B cell (primary cell): ENCODE data around the gene LYRM9. TPM values are rescaled to one million over a fixed set of nuclear protein-coding genes. Genes with fewer than 3 reads are reported as not detected.

ENCODE experiments used
- ATAC-seq: fragments of 200-7000 bp; cut with Tn5 transposase; one replicate; pipeline ENCODE4 v1.10.0; 2021; ENCODE audit warnings: low read depth, mild to moderate bottlenecking, moderate number of reproducible peaks, moderate library complexity
- CTCF ChIA-PET: fragments of 350-600 bp; sonication (Branson Sonifier 250); formaldehyde crosslinking; loops from one replicate; lab custom pipeline; 2021; ENCODE audit warnings: antibody characterized with exemption, inconsistent platforms; lab: Charles Lee
- POLR2A ChIA-PET: fragments of 350-600 bp; sonication (Branson Sonifier 250); formaldehyde crosslinking; loops from one replicate; lab custom pipeline; 2021; ENCODE audit warnings: antibody characterized with exemption; lab: Charles Lee
- DNase-seq: peaks from one replicate; pipeline ENCODE4 v3.0.0; 2013
- H2AFZ ChIP-seq: 2 replicates; pipeline ENCODE4 v1.6.1; 2012; ENCODE audit warnings: mild to moderate bottlenecking, low read depth, low read length; ENCODE audit not compliant: insufficient read depth, poor library complexity, severe bottlenecking
- H3K27ac ChIP-seq, 2 donors: 1 replicate in 1 of 2; 2 replicates in 1 of 2; pipeline ENCODE4 v1.5.1; 2012 to 2013; ENCODE audit warnings: low read length in 2 of 2, mild to moderate bottlenecking in 2 of 2, moderate library complexity in 1 of 2
- H3K27me3 ChIP-seq, 4 experiments: fragments of 200-600 bp in 1 of 4; sonication (generic) in 1 of 4; replicated peaks in 1 of 4; 1 replicate in 2 of 4; 2 replicates in 2 of 4; pipeline versions ENCODE4 v1.6.1 to v1.7.0; 2013 to 2016; ENCODE audit warnings: low read length in 3 of 4, mild to moderate bottlenecking in 2 of 4, mixed read lengths in 1 of 4, moderate library complexity in 1 of 4; ENCODE audit not compliant: insufficient read depth in 4 of 4, control insufficient read depth in 3 of 4; ENCODE audit errors: control extremely low read depth in 1 of 4
- H3K36me3 ChIP-seq, 2 experiments: replicated peaks in 1 of 2; 1 replicate in 1 of 2; 2 replicates in 1 of 2; pipeline versions ENCODE4 v1.6.1 to v1.7.1; 2013; ENCODE audit warnings: low read length in 1 of 2; ENCODE audit not compliant: insufficient read depth in 2 of 2, control insufficient read depth in 1 of 2; ENCODE audit errors: control extremely low read depth in 1 of 2, extremely low read depth in 1 of 2
- H3K4me1 ChIP-seq, 2 donors: fragments of 200-600 bp in 1 of 2; sonication (generic) in 1 of 2; 1 replicate in 1 of 2; 2 replicates in 1 of 2; pipeline versions ENCODE4 v1.5.1 to v1.6.1; 2013 to 2017; ENCODE audit warnings: low read length in 2 of 2; ENCODE audit not compliant: control insufficient read depth in 2 of 2, insufficient read depth in 2 of 2
- H3K4me2 ChIP-seq: replicated peaks from 2 replicates; pipeline ENCODE3; 2012; ENCODE audit warnings: mild to moderate bottlenecking, low read depth, low read length; ENCODE audit not compliant: poor library complexity, severe bottlenecking
- H3K4me3 ChIP-seq, 5 experiments: fragments of 200-600 bp in 1 of 5; sonication (generic) in 1 of 5; 1 replicate in 3 of 5; 2 replicates in 2 of 5; pipeline versions ENCODE4 v1.5.1 to v1.7.0; 2011 to 2016; ENCODE audit warnings: low read length in 4 of 5, mild to moderate bottlenecking in 4 of 5, low read depth in 2 of 5, control low read depth in 1 of 5, moderate library complexity in 1 of 5; ENCODE audit not compliant: insufficient read depth in 1 of 5; ENCODE audit errors: control extremely low read depth in 1 of 5, extremely low read depth in 1 of 5
- H3K79me2 ChIP-seq: fragments of 200-600 bp; sonication (generic); one replicate; pipeline ENCODE4 v1.6.0; 2016; ENCODE audit warnings: low read length; ENCODE audit not compliant: control insufficient read depth, insufficient read depth
- H3K9ac ChIP-seq: fragments of 200-600 bp; sonication (generic); 2 replicates; pipeline ENCODE4 v1.6.1; 2017; ENCODE audit warnings: mild to moderate bottlenecking, low read length, moderate library complexity
- H3K9me3 ChIP-seq, 3 donors: one replicate each; pipeline versions ENCODE4 v1.6.1 to v1.7.1; 2013; ENCODE audit warnings: low read length in 2 of 3; ENCODE audit not compliant: control insufficient read depth in 2 of 3, insufficient read depth in 1 of 3; ENCODE audit errors: control extremely low read depth in 1 of 3
- H4K20me1 ChIP-seq: 2 replicates; pipeline ENCODE4 v1.6.0; 2012; ENCODE audit warnings: mild to moderate bottlenecking, low read length; ENCODE audit not compliant: insufficient read depth, control insufficient read depth, poor library complexity, severe bottlenecking
- H3K27ac Mint-ChIP-seq: one replicate; pipeline ENCODE4 v1.8.0; 2021; ENCODE audit warnings: mixed read lengths
- H3K27me3 Mint-ChIP-seq: one replicate; pipeline ENCODE4 v1.8.0; 2021; ENCODE audit warnings: mixed read lengths
- H3K4me1 Mint-ChIP-seq: one replicate; pipeline ENCODE4 v1.8.0; 2021; ENCODE audit warnings: mixed read lengths
- H3K4me3 Mint-ChIP-seq: one replicate; pipeline ENCODE4 v1.8.0; 2021; ENCODE audit warnings: mixed read lengths
- H3K9me3 Mint-ChIP-seq: one replicate; pipeline ENCODE4 v1.8.0; 2022; ENCODE audit warnings: mixed read lengths; ENCODE audit not compliant: insufficient read depth
- CTCF ChIP-seq: fragments of 200-600 bp; IDR thresholded peaks from one replicate; pipeline ENCODE4 v1.8.0; 2022; ENCODE audit warnings: antibody characterized with exemption, mild to moderate bottlenecking
- EZH2 ChIP-seq: IDR thresholded peaks from 2 replicates; pipeline ENCODE4 v1.6.1; 2012; ENCODE audit warnings: borderline replicate concordance, low read depth, mild to moderate bottlenecking, moderate library complexity, low read length; ENCODE audit not compliant: insufficient read depth, poor library complexity, severe bottlenecking
- WGBS: methylation state at CpG from one replicate; pipeline ENCODE4 v1.1.5; 2013; ENCODE audit warnings: missing lambda C conversion rate; ENCODE audit not compliant: insufficient coverage; 5-methylcytosine and 5-hydroxymethylcytosine counted together
- intact Hi-C: fragments of 100-400 bp; cut with micrococcal nuclease; formaldehyde crosslinking; loops from one replicate; pipeline ENCODE4 v1.10.0; 2022
- polyA plus RNA-seq: library from polyadenylated mRNA; depleted of rRNA; stranded (reverse); fragments of >200 nt; gene quantifications from 2 replicates; pipeline ENCODE4 v1.2.3, GENCODE V29; 2012
- total RNA-seq, 2 donors: library from RNA; stranded (reverse); fragments of 120-200 nt in 1 of 2; gene quantifications; 1 replicate in 1 of 2; 2 replicates in 1 of 2; pipeline versions ENCODE4 v1.2.3 to v1.2.4, GENCODE V29; 2013 to 2022

Gene LYRM9
- total and polyA plus RNA-seq, 2 donors (not counting 1 experiment from before 2014, with no cell fraction given), result 12.1 to 14.2 TPM

GRCh38 chr17:27891841-27892240 is 1.3 kb downstream of the LYRM9 start:
- Histone ChIP-seq H2AFZ (no peak overlapping the region), H3K4me2 (peak overlapping the region; percentile 86), H3K79me2 (no peaks in the 10 kb centered on the region), H3K4me3 (no peak overlapping the region), H3K27ac (no peak overlapping the region), H3K36me3 (no peaks in the 10 kb centered on the region), H4K20me1 (no peaks in the 10 kb centered on the region), H3K9ac (no peak overlapping the region), H3K4me1 (peaks cover 16 to 23% of the 10 kb centered on the region in 2 donors), H3K27me3 (no peaks in the 10 kb centered on the region), H3K9me3 (no peaks in the 10 kb centered on the region)
- Mint-ChIP-seq H3K27ac (no peak overlapping the region), H3K9me3 (no peaks in the 10 kb centered on the region), H3K4me3 (peak overlapping the region; percentile 80), H3K27me3 (peaks cover under 1% of the 10 kb centered on the region), H3K4me1 (peaks cover 23% of the 10 kb centered on the region)
- POLR2A ChIA-PET, result no interaction called here
- intact Hi-C loops, result loop anchor here (5.0 to 10.0 kb wide), 2 partner anchors 55 to 597 kb away; partner anchors contain the start of gene WSB1
- TF ChIP-seq CTCF (no peak), EZH2 (no peak)
- ATAC-seq (no peak), DNase-seq (no peak)
- WGBS, result 96% methylated on average over 4 of the region's 9 CpGs
- CTCF ChIA-PET, result interaction anchor here (1.3 to 4.3 kb wide), 4 partner anchors 10 to 237 kb away, joined by 3 to 108 read pairs (median 42); no protein-coding TSS in a partner anchor

GRCh38 chr17:27889711-27890251 is 3.4 kb downstream of the LYRM9 start:
- WGBS, result 97% methylated on average over 4 of the region's 4 CpGs
- H3K9me3 Mint-ChIP-seq, result no peaks in the 10 kb centered on the region
- no peak overlapping the region for H3K27ac Mint-ChIP-seq
- Histone ChIP-seq H3K4me3 (no peak overlapping the region), H3K9me3 (no peaks in the 10 kb centered on the region), H3K9ac (no peak overlapping the region), H3K4me2 (no peak overlapping the region), H3K79me2 (no peaks in the 10 kb centered on the region), H3K27me3 (no peaks in the 10 kb centered on the region), H3K4me1 (peaks cover 16 to 23% of the 10 kb centered on the region in 2 donors), H3K27ac (no peak overlapping the region), H3K36me3 (no peaks in the 10 kb centered on the region), H4K20me1 (no peaks in the 10 kb centered on the region), H2AFZ (no peak overlapping the region)
- peaks cover 23% of the 10 kb centered on the region for H3K4me1 Mint-ChIP-seq
- no peaks in the 10 kb centered on the region for H3K27me3 Mint-ChIP-seq
- DNase-seq, result no peak
- no peak for TF ChIP-seq EZH2
- TF ChIP-seq CTCF, result no peak
- no peak overlapping the region for H3K4me3 Mint-ChIP-seq
- POLR2A ChIA-PET, result no interaction called here
- intact Hi-C loops, result loop anchor here (5.0 to 10.0 kb wide), 2 partner anchors 58 to 595 kb away; partner anchors contain the start of gene WSB1
- CTCF ChIA-PET, result interaction anchor here (0.9 to 1.4 kb wide), 2 partner anchors 8 to 84 kb away, joined by 4 to 5 read pairs; no protein-coding TSS in a partner anchor
- no peak for ATAC-seq
